AG04449 (cell line): ENCODE data around the gene KATNAL2.

ENCODE experiments used
- CTCF ChIA-PET: fragments of 350-600 bp; formaldehyde crosslinking; extraction: SDS; loops from one replicate; lab custom pipeline; 2021; ENCODE audit warnings: antibody characterized with exemption; lab: Yijun Ruan, JAX
- POLR2A ChIA-PET: fragments of 400-600, 350-600 bp; formaldehyde crosslinking; extraction: SDS; loops from one replicate; lab custom pipeline; 2020; ENCODE audit warnings: antibody characterized with exemption, inconsistent platforms; lab: Yijun Ruan, JAX
- DNase-seq: peaks from one replicate; pipeline ENCODE4 v3.0.0-alpha.2; 2010; ENCODE audit warnings: low read depth, low spot score
- H3K4me3 ChIP-seq: 2 replicates; pipeline ENCODE4 v1.5.1; 2011; ENCODE audit warnings: low read depth, mild to moderate bottlenecking, control low read depth, low read length
- TF ChIP-seq, protein P1 (sequence below): IDR thresholded peaks from one replicate; pipeline ENCODE4 v1.5.1; 2011; ENCODE audit warnings: mild to moderate bottlenecking, moderate library complexity, low read length, control low read depth, inconsistent platforms; ENCODE audit not compliant: insufficient read depth; ENCODE audit errors: missing control alignments

The KATNAL2 gene

GRCh38 chr18:47143153-47143552 is 225.8 kb downstream of the KATNAL2 start:
- DNase-seq, result no peak
- POLR2A ChIA-PET, result no interaction called here
- CTCF ChIA-PET, result no interaction called here
- no peak overlapping the region for H3K4me3 ChIP-seq
- TF ChIP-seq, protein P1, sequence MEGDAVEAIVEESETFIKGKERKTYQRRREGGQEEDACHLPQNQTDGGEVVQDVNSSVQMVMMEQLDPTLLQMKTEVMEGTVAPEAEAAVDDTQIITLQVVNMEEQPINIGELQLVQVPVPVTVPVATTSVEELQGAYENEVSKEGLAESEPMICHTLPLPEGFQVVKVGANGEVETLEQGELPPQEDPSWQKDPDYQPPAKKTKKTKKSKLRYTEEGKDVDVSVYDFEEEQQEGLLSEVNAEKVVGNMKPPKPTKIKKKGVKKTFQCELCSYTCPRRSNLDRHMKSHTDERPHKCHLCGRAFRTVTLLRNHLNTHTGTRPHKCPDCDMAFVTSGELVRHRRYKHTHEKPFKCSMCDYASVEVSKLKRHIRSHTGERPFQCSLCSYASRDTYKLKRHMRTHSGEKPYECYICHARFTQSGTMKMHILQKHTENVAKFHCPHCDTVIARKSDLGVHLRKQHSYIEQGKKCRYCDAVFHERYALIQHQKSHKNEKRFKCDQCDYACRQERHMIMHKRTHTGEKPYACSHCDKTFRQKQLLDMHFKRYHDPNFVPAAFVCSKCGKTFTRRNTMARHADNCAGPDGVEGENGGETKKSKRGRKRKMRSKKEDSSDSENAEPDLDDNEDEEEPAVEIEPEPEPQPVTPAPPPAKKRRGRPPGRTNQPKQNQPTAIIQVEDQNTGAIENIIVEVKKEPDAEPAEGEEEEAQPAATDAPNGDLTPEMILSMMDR, result no peak

GRCh38 chr18:47143899-47144485 is 226.6 kb downstream of the KATNAL2 start:
- CTCF ChIA-PET, result no interaction called here
- TF ChIP-seq, protein P1, result no peak
- no peak for DNase-seq
- POLR2A ChIA-PET, result no interaction called here
- no peak overlapping the region for H3K4me3 ChIP-seq

DNA sequence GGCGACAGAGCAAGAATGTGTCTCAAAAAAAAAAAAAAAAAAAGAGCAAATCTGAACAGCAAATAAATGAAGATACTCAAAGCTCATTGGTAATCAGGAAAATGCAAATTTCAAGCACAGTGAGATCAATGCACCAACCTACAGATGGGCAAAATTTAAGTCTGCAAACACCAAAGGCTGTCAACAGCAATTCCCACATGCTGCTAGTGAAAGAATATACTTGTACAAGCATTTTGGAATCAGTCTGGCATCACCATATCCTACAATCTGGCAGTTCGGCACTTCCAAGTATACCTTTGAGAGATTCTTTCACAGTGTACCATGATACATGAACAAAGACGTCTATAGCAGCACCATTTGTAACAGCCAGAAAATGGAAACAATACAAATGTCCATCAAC is 228.8 kb downstream of the KATNAL2 start:
- POLR2A ChIA-PET, result no interaction called here
- TF ChIP-seq, protein P1, result no peak
- CTCF ChIA-PET, result no interaction called here
- no peak overlapping the region for H3K4me3 ChIP-seq
- DNase-seq, result no peak

GRCh38 chr18:47149457-47150028 is 232.1 kb downstream of the KATNAL2 start:
- TF ChIP-seq, protein P1, result no peak
- DNase-seq, result no peak
- ChIA-PET CTCF (interaction anchor here (0.6 to 2.3 kb wide), 3 partner anchors 13 to 55 kb away, joined by 3 to 10 read pairs (median 5); no protein-coding TSS in a partner anchor), POLR2A (interaction anchor here (0.6 to 1.5 kb wide), 6 partner anchors 13 to 931 kb away, joined by 3 to 7 read pairs (median 4); no protein-coding TSS in a partner anchor)
- peak overlapping the region; percentile 80 for H3K4me3 ChIP-seq

GRCh38 chr18:47150029-47150823 is 232.8 kb downstream of the KATNAL2 start, which contains the start of gene HDHD2:
HDHD2 (minus strand) TSS chr18:47150500; CDS start chr18:47136439, 14,061 bp downstream.
- H3K4me3 ChIP-seq, result peak within 1 kb of the TSS; percentile 80
- ChIA-PET CTCF (interaction anchor here (0.6 to 2.3 kb wide), 4 partner anchors 12 to 55 kb away, joined by 3 to 10 read pairs (median 4); no protein-coding TSS in a partner anchor), POLR2A (interaction anchor here (0.6 to 1.5 kb wide), 6 partner anchors 12 to 931 kb away, joined by 3 to 7 read pairs (median 4); no protein-coding TSS in a partner anchor)

More at GRCh38 chr18:47150029-47150823, 232.8 kb downstream of the KATNAL2 start, which contains the start of gene HDHD2:
- DNase-seq, result no peak
- TF ChIP-seq, protein P1, result no peak
